A673 (cell line): ENCODE data around the gene NSUN6.
"Not testable (repeated sequence)": the region's sequence is repeated elsewhere in the genome, so short reads cannot be mapped to it uniquely, and the experiment has no call there.

Experiments used
- CTCF ChIP-seq: fragments of 300-800, 200-600 bp; sonication (generic); conservative IDR thresholded peaks from 2 replicates; pipeline ENCODE4 v1.5.1; 2017; ENCODE audit warnings: low read depth, mild to moderate bottlenecking, antibody characterized with exemption, low read length, moderate library complexity, mixed read lengths
- EZH2 ChIP-seq: fragments of 200-600 bp; sonication (generic); IDR thresholded peaks from 2 replicates; pipeline ENCODE4 v1.6.1; 2017; ENCODE audit warnings: borderline replicate concordance, low read depth, mild to moderate bottlenecking, mixed read lengths, antibody characterized with exemption, low read length; ENCODE audit not compliant: poor library complexity, severe bottlenecking

- not testable (repeated sequence) for TF ChIP-seq CTCF, EZH2
Measured at GRCh38 chr10:18570386-18570785, 81.0 kb downstream of the NSUN6 start.
